HepG2 (cell line): ENCODE measurements around the gene PLXDC2. TPM values are rescaled to one million over a fixed set of nuclear protein-coding genes. Genes with fewer than 3 reads are reported as not detected.

Source experiments
- ATAC-seq: fragments of 200-7000 bp; cut with Tn5 transposase; 3 replicates; pipeline ENCODE4 v1.9.1; 2020; ENCODE audit warnings: mild to moderate bottlenecking, moderate library complexity
- BruUV-seq: library from RNA; stranded (reverse); fragments of 400-500 nt; replicated peaks from 2 replicates; lab custom pipeline; 2021; lab: Mats Ljungman, UMichigan
- CTCF ChIA-PET: fragments of 300-600 bp; formaldehyde crosslinking; extraction: SDS; loops from one replicate; lab custom pipeline; 2021; ENCODE audit warnings: low total read pairs, inconsistent platforms, low intra/inter-chr PET ratio; lab: Yijun Ruan, JAX
- POLR2A ChIA-PET: fragments of 350-600 bp; sonication (Branson Sonifier 250); formaldehyde crosslinking; loops from one replicate; lab custom pipeline; 2020; ENCODE audit warnings: antibody characterized with exemption, inconsistent platforms; lab: Yijun Ruan, JAX
- DNase-seq: peaks from one replicate; pipeline ENCODE4 v3.0.0-alpha.2; 2015; ENCODE audit warnings: low spot score
- FAIRE-seq: peaks from 3 replicates; lab custom pipeline; 2011; peaks lifted over from hg19 to GRCh38; lab: Jason Lieb, UNC
- H2AFZ ChIP-seq: one replicate; pipeline ENCODE4 v1.6.1; 2011; ENCODE audit warnings: low read length, inconsistent platforms
- H3K27ac ChIP-seq: fragments of 300-600 bp; 3 replicates; pipeline ENCODE4 v1.8.0; 2011; ENCODE audit warnings: mixed run types, mild to moderate bottlenecking, mixed read lengths, low read length, inconsistent platforms; ENCODE audit not compliant: insufficient read depth; ENCODE audit errors: extremely low read length
- H3K27me3 ChIP-seq, 2 experiments: fragments of 200-600 bp in 1 of 2; 2 replicates in 1 of 2; 3 replicates in 1 of 2; pipeline versions ENCODE4 v1.6.0 to v1.8.0; 2011; ENCODE audit warnings: low read length in 2 of 2, mild to moderate bottlenecking in 2 of 2, moderate library complexity in 2 of 2, inconsistent platforms in 1 of 2; ENCODE audit not compliant: insufficient read depth in 2 of 2, control insufficient read depth in 1 of 2
- H3K36me3 ChIP-seq, 2 experiments: fragments of 200-600 bp in 1 of 2; replicated peaks in 1 of 2; 2 replicates in 1 of 2; 3 replicates in 1 of 2; pipeline versions ENCODE4 v1.5.1 to v1.8.0; 2011; ENCODE audit warnings: low read length in 2 of 2, inconsistent platforms in 1 of 2; ENCODE audit not compliant: insufficient read depth in 2 of 2, control insufficient read depth in 1 of 2
- H3K4me1 ChIP-seq: 2 replicates; pipeline ENCODE4 v1.5.1; 2012; ENCODE audit warnings: low read length, inconsistent platforms; ENCODE audit not compliant: insufficient read depth
- H3K4me2 ChIP-seq: 2 replicates; pipeline ENCODE4 v1.6.0; 2011; ENCODE audit warnings: low read depth, low read length, inconsistent platforms
- H3K4me3 ChIP-seq, 3 experiments: fragments of 200-600 bp in 1 of 3; sonication (generic), shearing (Covaris generic) in 1 of 3; replicated peaks in 1 of 3; 2 replicates each; pipeline ENCODE4 v1.5.1; 2011 to 2016; ENCODE audit warnings: low read length in 3 of 3, inconsistent platforms in 2 of 3, low read depth in 2 of 3, mild to moderate bottlenecking in 2 of 3, control low read depth in 1 of 3, mixed read lengths in 1 of 3; ENCODE audit not compliant: insufficient read depth in 1 of 3
- H3K79me2 ChIP-seq: one replicate; pipeline ENCODE4 v1.6.1; 2011; ENCODE audit warnings: low read length, inconsistent platforms; ENCODE audit not compliant: insufficient read depth
- H3K9ac ChIP-seq: 2 replicates; pipeline ENCODE4 v1.6.0; 2011; ENCODE audit warnings: mild to moderate bottlenecking, low read depth, low read length, inconsistent platforms; ENCODE audit not compliant: insufficient read depth
- H3K9me3 ChIP-seq: 2 replicates; pipeline ENCODE4 v1.5.1; 2012; ENCODE audit warnings: mild to moderate bottlenecking, low read length
- H4K20me1 ChIP-seq: 2 replicates; pipeline ENCODE4 v1.6.0; 2011; ENCODE audit warnings: inconsistent platforms, mild to moderate bottlenecking, low read length, moderate library complexity; ENCODE audit not compliant: insufficient read depth
- KDM1A ChIP-seq: IDR thresholded peaks from 2 replicates; pipeline ENCODE4 v1.6.1; 2016; ENCODE audit warnings: missing compliant biosample characterization
- KLF13 ChIP-seq: sonication (generic); formaldehyde crosslinking; IDR thresholded peaks from 2 replicates; pipeline ENCODE4 v1.4.0; 2020; ENCODE audit warnings: mild to moderate bottlenecking, missing genetic modification reagents
- MBD4 ChIP-seq: IDR thresholded peaks from 2 replicates; pipeline ENCODE4 v1.6.1; 2012; ENCODE audit warnings: low read length, inconsistent platforms, borderline replicate concordance
- NRL ChIP-seq: sonication (generic); formaldehyde crosslinking; IDR thresholded peaks from 2 replicates; pipeline ENCODE4 v1.5.0; 2020; ENCODE audit warnings: missing genetic modification reagents, mild to moderate bottlenecking, moderate library complexity, borderline replicate concordance
- RAD21 ChIP-seq: fragments of 450-650 bp; formaldehyde crosslinking; IDR thresholded peaks from 2 replicates; pipeline ENCODE4 v1.5.0; 2020; ENCODE audit warnings: mild to moderate bottlenecking
- RORA ChIP-seq: sonication (generic); formaldehyde crosslinking; IDR thresholded peaks from 2 replicates; pipeline ENCODE4 v1.5.0; 2020; ENCODE audit warnings: mild to moderate bottlenecking, missing genetic modification reagents, moderate library complexity
- SALL1 ChIP-seq: sonication (generic); formaldehyde crosslinking; IDR thresholded peaks from 2 replicates; pipeline ENCODE4 v1.8.0; 2022; ENCODE audit warnings: mild to moderate bottlenecking, missing genetic modification reagents
- SMAD1 ChIP-seq: sonication (generic); formaldehyde crosslinking; IDR thresholded peaks from 2 replicates; pipeline ENCODE4 v1.4.0; 2020; ENCODE audit warnings: missing genetic modification reagents, low read depth, mild to moderate bottlenecking, borderline replicate concordance
- SP5 ChIP-seq: IDR thresholded peaks from 2 replicates; pipeline ENCODE4 v1.6.1; 2016; ENCODE audit warnings: low read depth, borderline replicate concordance
- TAF1 ChIP-seq: sonication (generic); formaldehyde crosslinking; IDR thresholded peaks from 2 replicates; pipeline ENCODE4 v1.4.0; 2020; ENCODE audit warnings: missing genetic modification reagents
- TSC22D2 ChIP-seq: sonication (generic); formaldehyde crosslinking; IDR thresholded peaks from 2 replicates; pipeline ENCODE4 v1.5.1; 2020; ENCODE audit warnings: missing genetic modification reagents, mild to moderate bottlenecking, borderline replicate concordance
- ZBTB46 ChIP-seq: sonication (generic); formaldehyde crosslinking; IDR thresholded peaks from 2 replicates; pipeline ENCODE4 v1.4.0; 2020; ENCODE audit warnings: mild to moderate bottlenecking, missing genetic modification reagents, borderline replicate concordance
- ZBTB7A ChIP-seq: sonication (generic); formaldehyde crosslinking; IDR thresholded peaks from 2 replicates; pipeline ENCODE4 v1.8.0; 2022; ENCODE audit warnings: mild to moderate bottlenecking, missing genetic modification reagents
- ZNF20 ChIP-seq: sonication (generic); formaldehyde crosslinking; IDR thresholded peaks from 2 replicates; pipeline ENCODE4 v1.4.0; 2020; ENCODE audit warnings: mild to moderate bottlenecking, moderate library complexity, missing genetic modification reagents
- WGBS: methylation state at CpG from one replicate; pipeline ENCODE4 v1.1.6; 2017; ENCODE audit warnings: low lambda C conversion rate; 5-methylcytosine and 5-hydroxymethylcytosine counted together
- in situ Hi-C: cut with HindIII; loops from 2 replicates; pipeline ENCODE4 v1.10.0; 2017; ENCODE audit warnings: low pct_unique_long_range_greater_than_20kb; ENCODE audit not compliant: extremely low pct_ligation_motif_present
- intact Hi-C: fragments of 100-400 bp; cut with micrococcal nuclease; formaldehyde crosslinking; loops from one replicate; pipeline ENCODE4 v1.10.0; 2022; ENCODE audit not compliant: unreplicated experiment
- polyA plus RNA-seq, 8 experiments: library from polyadenylated mRNA; depleted of rRNA in 3 of 8; stranded (reverse) in 7 of 8; unstranded in 1 of 8; fragments of >200 nt; fragmentation: Illumina TruSeq in 4 of 8; extraction: Trizol in 4 of 8; gene quantifications; 2 replicates each; pipeline versions ENCODE4 v1.2.1 to v1.2.3, GENCODE V29; 2011 to 2016; ENCODE audit warnings: low read depth in 4 of 8, missing spikeins in 1 of 8, mixed read lengths in 1 of 8; ENCODE audit not compliant: insufficient read depth in 1 of 8
- total RNA-seq, 5 experiments: library from RNA; depleted of rRNA; stranded (reverse); fragments of >200 nt; fragmentation: Illumina TruSeq; extraction: Trizol; gene quantifications; 2 replicates each; pipeline ENCODE4 v1.2.3, GENCODE V29; 2016; ENCODE audit warnings: low read depth in 1 of 5

PLXDC2 gene
- total and polyA plus RNA-seq, 2 of the 13 experiments (the other 11 are each of a cell fraction or from before 2014, with no cell fraction given), result 2.1 to 2.4 TPM

GRCh38 chr10:20327954-20328353 is 511.7 kb downstream of the PLXDC2 start:
- no peak overlapping the region for H3K9ac ChIP-seq
- no peak for FAIRE-seq

More at GRCh38 chr10:20327954-20328353, 511.7 kb downstream of the PLXDC2 start:
- Histone ChIP-seq H3K9me3 (peaks cover 73% of the 10 kb centered on the region), H4K20me1 (no peaks in the 10 kb centered on the region), H3K79me2 (no peaks in the 10 kb centered on the region), H3K4me1 (no peaks in the 10 kb centered on the region), H3K36me3 (no peaks in the 10 kb centered on the region), H3K27ac (no peak overlapping the region), H2AFZ (no peak overlapping the region), H3K27me3 (no peaks in the 10 kb centered on the region), H3K4me3 (no peak overlapping the region), H3K4me2 (no peak overlapping the region)
- 4% methylated on average over 3 of the region's 3 CpGs for WGBS
- CTCF ChIA-PET, result no interaction called here
- ATAC-seq, result peak; percentile 30; the same call in 1 of the 3 replicates
- in situ Hi-C loops, result no loop called here
- BruUV-seq, result no TSS peak
- DNase-seq, result no peak
- intact Hi-C loops, result no loop called here
- POLR2A ChIA-PET, result no interaction called here
- no peak for TF ChIP-seq ZBTB7A (CRISPR knock-in tag)
- no peak for TF ChIP-seq SP5 (CRISPR knock-in tag)
- TF ChIP-seq RORA, result no peak
- TF ChIP-seq MBD4, result no peak
- no peak for TF ChIP-seq KDM1A
- TF ChIP-seq ZBTB46 (CRISPR knock-in tag), result no peak
- no peak for TF ChIP-seq RAD21 (CRISPR knock-in tag)
- no peak for TF ChIP-seq KLF13 (CRISPR knock-in tag)
- no peak for TF ChIP-seq SALL1 (CRISPR knock-in tag)
- TF ChIP-seq TAF1 (CRISPR knock-in tag), result no peak
- no peak for TF ChIP-seq NRL (CRISPR knock-in tag)
- no peak for TF ChIP-seq SMAD1 (CRISPR knock-in tag)
- no peak for TF ChIP-seq TSC22D2 (CRISPR knock-in tag)
- TF ChIP-seq ZNF20 (CRISPR knock-in tag), result no peak
